Stomach (tissue), 4 donors: ENCODE measurements around the gene PEAK1.

Experiments used
- CTCF ChIP-seq, 7 experiments: fragments of 450-650 bp in 4 of 7; fragments of 200-600 bp in 3 of 7; sonication (generic) in 3 of 7; IDR thresholded peaks; one replicate each; pipeline ENCODE4 v1.5.1; 2016 to 2019; ENCODE audit warnings: antibody characterized with exemption in 7 of 7, control low read depth in 2 of 7, mild to moderate bottlenecking in 1 of 7
- EP300 ChIP-seq: sonication (generic); formaldehyde crosslinking; IDR thresholded peaks from one replicate; pipeline ENCODE4 v1.6.1; 2017; ENCODE audit warnings: antibody characterized with exemption

- TF ChIP-seq CTCF (IDR thresholded peaks at IDR 0.05), result no peak
- TF ChIP-seq EP300, result no peak
These were observed 359.4 kb downstream of the PEAK1 start for GRCh38 chr15:77060546-77060945.
